HCT116 (cell line): ENCODE results near the gene AIRE. TPM values are rescaled to one million over a fixed set of nuclear protein-coding genes. Genes with fewer than 3 reads are reported as not detected.

Source experiments
- ATAC-seq: fragments of 200-7000 bp; cut with Tn5 transposase; 2 replicates; pipeline ENCODE4 v1.9.1; 2020; ENCODE audit warnings: mild to moderate bottlenecking, moderate library complexity
- BruUV-seq: library from RNA; stranded (reverse); fragments of 400-500 nt; replicated peaks from 2 replicates; lab custom pipeline; 2021; lab: Mats Ljungman, UMichigan
- CTCF ChIA-PET: fragments of 300-600 bp; sonication (Branson Sonifier 250); formaldehyde crosslinking; loops from one replicate; lab custom pipeline; 2021; ENCODE audit warnings: antibody characterized with exemption; lab: Charles Lee
- POLR2A ChIA-PET: fragments of 300-600, 350-600 bp; sonication (Branson Sonifier 250); formaldehyde crosslinking; loops from one replicate; lab custom pipeline; 2021; ENCODE audit warnings: antibody characterized with exemption; lab: Charles Lee
- RAD21 ChIA-PET, 2 experiments: fragments of 300-600 bp; sonication (Branson Sonifier 250); formaldehyde crosslinking; loops; one replicate each; lab custom pipeline; 2023; ENCODE audit warnings: low total read pairs in 2 of 2; ENCODE audit not compliant: uncharacterized antibody in 2 of 2, unreplicated experiment in 2 of 2, low non-redundant PET in 1 of 2; lab: Charles Lee
- DNase-seq: peaks from one replicate; pipeline ENCODE4 v3.0.0-alpha.2; 2010; ENCODE audit warnings: low read depth, low spot score
- H2AFZ ChIP-seq: fragments of 200-600 bp; shearing (Covaris generic), sonication (generic); 2 replicates; pipeline ENCODE4 v1.6.1; 2017; ENCODE audit warnings: low read depth, mixed run types, mixed read lengths, antibody characterized with exemption, low read length; ENCODE audit not compliant: poor library complexity, severe bottlenecking
- H3K27ac ChIP-seq: 2 replicates; pipeline ENCODE4 v1.5.1; 2012; ENCODE audit warnings: low read depth, low read length
- H3K27me3 ChIP-seq: fragments of 200-600 bp; sonication (generic); 2 replicates; pipeline ENCODE4 v1.6.1; 2016; ENCODE audit warnings: mixed run types, low read length, mixed read lengths; ENCODE audit not compliant: insufficient read depth
- H3K36me3 ChIP-seq, 2 experiments: fragments of 200-500 bp in 1 of 2; fragments of 200-600 bp in 1 of 2; sonication (Bioruptor generic) in 1 of 2; sonication (generic) in 1 of 2; 2 replicates each; pipeline versions ENCODE4 v1.5.1 to v1.6.1; 2014 to 2016; ENCODE audit warnings: low read length in 2 of 2, inconsistent platforms in 1 of 2, mixed read lengths in 1 of 2, mixed run types in 1 of 2; ENCODE audit not compliant: insufficient read depth in 2 of 2, control insufficient read depth in 1 of 2
- H3K4me1 ChIP-seq, 2 experiments: fragments of 200-600 bp in 1 of 2; sonication (generic) in 1 of 2; 2 replicates each; pipeline versions ENCODE4 v1.5.1 to v1.6.1; 2012 to 2017; ENCODE audit warnings: low read length in 2 of 2, inconsistent platforms in 1 of 2, mild to moderate bottlenecking in 1 of 2, mixed read lengths in 1 of 2, mixed run types in 1 of 2, moderate library complexity in 1 of 2; ENCODE audit not compliant: insufficient read depth in 2 of 2, control insufficient read depth in 1 of 2
- H3K4me2 ChIP-seq: fragments of 200-600 bp; sonication (generic); 2 replicates; pipeline ENCODE4 v1.6.1; 2017; ENCODE audit warnings: mixed run types, low read length, mixed read lengths
- H3K4me3 ChIP-seq, 2 experiments: fragments of 200-600 bp in 1 of 2; sonication (generic) in 1 of 2; replicated peaks in 1 of 2; 2 replicates each; pipeline ENCODE4 v1.5.1; 2011 to 2016; ENCODE audit warnings: low read length in 2 of 2, control low read depth in 1 of 2, low read depth in 1 of 2, mild to moderate bottlenecking in 1 of 2, mixed read lengths in 1 of 2, mixed run types in 1 of 2
- H3K79me2 ChIP-seq: fragments of 200-600 bp; sonication (generic); 2 replicates; pipeline ENCODE4 v1.6.1; 2017; ENCODE audit warnings: mild to moderate bottlenecking, mixed run types, low read length, moderate library complexity, mixed read lengths; ENCODE audit not compliant: insufficient read depth
- H3K9ac ChIP-seq: fragments of 200-600 bp; sonication (generic); 2 replicates; pipeline ENCODE4 v1.6.1; 2016; ENCODE audit warnings: low read length, mixed read lengths
- H3K9me2 ChIP-seq: fragments of 200-600 bp; sonication (generic), shearing (Covaris generic); 2 replicates; pipeline ENCODE4 v1.6.1; 2017; ENCODE audit warnings: mixed run types, mild to moderate bottlenecking, moderate library complexity; ENCODE audit not compliant: insufficient read depth
- H3K9me3 ChIP-seq, 2 experiments: fragments of 200-500 bp in 1 of 2; fragments of 200-600 bp in 1 of 2; sonication (Bioruptor generic) in 1 of 2; sonication (generic) in 1 of 2; 2 replicates each; pipeline ENCODE4 v1.6.1; 2014 to 2017; ENCODE audit warnings: low read length in 2 of 2, mixed read lengths in 2 of 2, inconsistent platforms in 1 of 2, low read depth in 1 of 2, mild to moderate bottlenecking in 1 of 2, mixed run types in 1 of 2, moderate library complexity in 1 of 2; ENCODE audit not compliant: control insufficient read depth in 1 of 2, insufficient read depth in 1 of 2
- H4K20me1 ChIP-seq: fragments of 200-600 bp; sonication (generic), shearing (Covaris generic); 2 replicates; pipeline ENCODE4 v1.6.1; 2017; ENCODE audit warnings: mixed run types, mild to moderate bottlenecking, moderate library complexity; ENCODE audit not compliant: insufficient read depth
- CEBPB ChIP-seq: IDR thresholded peaks from 2 replicates; pipeline ENCODE4 v1.6.1; 2012; ENCODE audit warnings: low read depth
- ELF1 ChIP-seq: IDR thresholded peaks from 2 replicates; pipeline ENCODE4 v1.6.1; 2012; ENCODE audit warnings: low read depth, borderline replicate concordance
- EZH2 ChIP-seq: fragments of 200-600 bp; sonication (generic); IDR thresholded peaks from 2 replicates; pipeline ENCODE4 v1.6.1; 2017; ENCODE audit warnings: antibody characterized with exemption, mixed run types
- EZH2phosphoT487 ChIP-seq: fragments of 200-600 bp; IDR thresholded peaks from 2 replicates; pipeline ENCODE4 v1.6.1; 2018; ENCODE audit warnings: antibody characterized with exemption, borderline replicate concordance
- FOSL1 ChIP-seq: IDR thresholded peaks from 2 replicates; pipeline ENCODE4 v1.6.1; 2012; ENCODE audit warnings: low read depth
- POLR2A ChIP-seq: IDR thresholded peaks from 2 replicates; pipeline ENCODE4 v1.7.0; 2011; ENCODE audit warnings: borderline replicate concordance; ENCODE audit not compliant: insufficient read depth, insufficient read length; ENCODE audit errors: extremely low read depth
- POLR2AphosphoS5 ChIP-seq: IDR thresholded peaks from 2 replicates; pipeline ENCODE4 v1.6.1; 2011; ENCODE audit warnings: mild to moderate bottlenecking, low read depth, low read length, moderate library complexity
- RAD21 ChIP-seq: IDR thresholded peaks from 2 replicates; pipeline ENCODE4 v1.6.1; 2012; ENCODE audit warnings: low read depth, mild to moderate bottlenecking
- REST ChIP-seq: IDR thresholded peaks from 2 replicates; pipeline ENCODE4 v1.6.1; 2012; ENCODE audit warnings: low read depth
- SIN3A ChIP-seq: IDR thresholded peaks from 2 replicates; pipeline ENCODE4 v1.6.1; 2012; ENCODE audit warnings: low read depth
- YY1 ChIP-seq: IDR thresholded peaks from 2 replicates; pipeline ENCODE4 v1.6.1; 2011; ENCODE audit warnings: low read length, low read depth, moderate library complexity, mild to moderate bottlenecking; ENCODE audit not compliant: insufficient replicate concordance; ENCODE audit errors: extremely low read depth
- intact Hi-C: fragments of 100-400 bp; cut with micrococcal nuclease; formaldehyde crosslinking; loops from 2 replicates; pipeline ENCODE4 v1.10.0; 2022
- total RNA-seq: library from RNA; stranded (reverse); gene quantifications from one replicate; pipeline ENCODE4 v1.2.1, GENCODE V29; 2021; ENCODE audit not compliant: unreplicated experiment
- TF ChIP-seq, protein P1 (sequence below): IDR thresholded peaks from 2 replicates; pipeline ENCODE4 v1.6.1; 2012
- TF ChIP-seq, protein P2 (sequence below), 3 experiments: fragments of 200-600 bp in 1 of 3; sonication (generic) in 1 of 3; IDR thresholded peaks in 2 of 3; conservative IDR thresholded peaks in 1 of 3; 2 replicates each; pipeline ENCODE4 v1.5.1; 2012 to 2017; ENCODE audit warnings: low read depth in 2 of 3, low read length in 2 of 3, antibody characterized with exemption in 1 of 3, borderline replicate concordance in 1 of 3, control low read depth in 1 of 3, mild to moderate bottlenecking in 1 of 3, mixed read lengths in 1 of 3, mixed run types in 1 of 3, moderate library complexity in 1 of 3; ENCODE audit not compliant: insufficient read depth in 1 of 3
- TF ChIP-seq, protein P3 (sequence below): IDR thresholded peaks from 2 replicates; pipeline ENCODE4 v1.6.1; 2012

Gene AIRE
- total RNA-seq, 1 experiment from 2014 or later: not detected

DNA sequence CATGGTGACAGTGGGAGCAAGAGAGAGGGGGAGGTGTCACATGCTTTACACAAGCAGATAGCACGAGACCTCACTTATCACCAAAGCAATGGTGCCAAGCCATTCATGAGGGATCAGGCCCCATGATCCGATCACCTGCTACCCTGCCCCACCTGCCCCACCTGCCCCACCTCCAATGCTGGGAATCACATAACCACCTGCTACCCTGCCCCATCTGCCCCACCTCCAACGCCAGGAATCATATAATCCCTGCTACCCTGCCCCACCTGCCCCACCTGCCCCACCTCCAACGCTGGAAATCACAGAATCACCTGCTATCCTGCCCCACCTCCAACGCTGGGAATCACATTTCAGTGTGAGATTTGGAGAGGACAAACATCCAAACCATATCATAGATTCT lies 10.6 kb upstream of the AIRE start:
- Histone ChIP-seq H3K36me3 (no peaks in the 10 kb centered on the region), H3K9ac (no peak overlapping the region), H3K9me2 (no peaks in the 10 kb centered on the region), H3K4me1 (no peaks in the 10 kb centered on the region), H3K4me2 (no peak overlapping the region), H3K4me3 (no peak overlapping the region), H3K9me3 (no peaks in the 10 kb centered on the region), H4K20me1 (no peaks in the 10 kb centered on the region), H3K79me2 (no peaks in the 10 kb centered on the region), H3K27ac (no peak overlapping the region), H3K27me3 (no peaks in the 10 kb centered on the region), H2AFZ (no peak overlapping the region)
- intact Hi-C loops: no loop called here
- ATAC-seq: no peak
- DNase-seq: no peak
- no TSS peak for BruUV-seq
- TF ChIP-seq EZH2phosphoT487 (no peak), EZH2 (no peak)
- ChIA-PET CTCF (no interaction called here), RAD21 (no interaction called here), POLR2A (no interaction called here)

GRCh38 chr21:44279354-44280260 lies 6.1 kb upstream of the AIRE start:
- no peak overlapping the region for H3K4me3 ChIP-seq
- CTCF ChIA-PET: no interaction called here
- H3K4me2 ChIP-seq: no peak overlapping the region
- H3K9me3 ChIP-seq: no peaks in the 10 kb centered on the region
- H4K20me1 ChIP-seq: no peaks in the 10 kb centered on the region
- no peaks in the 10 kb centered on the region for H3K4me1 ChIP-seq
- no peaks in the 10 kb centered on the region for H3K36me3 ChIP-seq
- BruUV-seq: no TSS peak
- intact Hi-C loops: no loop called here
- no peaks in the 10 kb centered on the region for H3K79me2 ChIP-seq
- H3K9me2 ChIP-seq: no peaks in the 10 kb centered on the region
- H3K9ac ChIP-seq: no peak overlapping the region
- RAD21 ChIA-PET: no interaction called here
- no peak for ATAC-seq
- no peaks in the 10 kb centered on the region for H3K27me3 ChIP-seq
- POLR2A ChIA-PET: no interaction called here
- H2AFZ ChIP-seq: no peak overlapping the region
- DNase-seq: no peak
- H3K27ac ChIP-seq: no peak overlapping the region
- TF ChIP-seq ELF1 (no peak), REST (no peak), FOSL1 (no peak), POLR2AphosphoS5 (no peak), CEBPB (no peak), SIN3A (no peak), EZH2 (no peak), RAD21 (no peak), POLR2A (no peak), YY1 (no peak)
- TF ChIP-seq, protein P1, sequence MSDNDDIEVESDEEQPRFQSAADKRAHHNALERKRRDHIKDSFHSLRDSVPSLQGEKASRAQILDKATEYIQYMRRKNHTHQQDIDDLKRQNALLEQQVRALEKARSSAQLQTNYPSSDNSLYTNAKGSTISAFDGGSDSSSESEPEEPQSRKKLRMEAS: no peak
- TF ChIP-seq, protein P2, sequence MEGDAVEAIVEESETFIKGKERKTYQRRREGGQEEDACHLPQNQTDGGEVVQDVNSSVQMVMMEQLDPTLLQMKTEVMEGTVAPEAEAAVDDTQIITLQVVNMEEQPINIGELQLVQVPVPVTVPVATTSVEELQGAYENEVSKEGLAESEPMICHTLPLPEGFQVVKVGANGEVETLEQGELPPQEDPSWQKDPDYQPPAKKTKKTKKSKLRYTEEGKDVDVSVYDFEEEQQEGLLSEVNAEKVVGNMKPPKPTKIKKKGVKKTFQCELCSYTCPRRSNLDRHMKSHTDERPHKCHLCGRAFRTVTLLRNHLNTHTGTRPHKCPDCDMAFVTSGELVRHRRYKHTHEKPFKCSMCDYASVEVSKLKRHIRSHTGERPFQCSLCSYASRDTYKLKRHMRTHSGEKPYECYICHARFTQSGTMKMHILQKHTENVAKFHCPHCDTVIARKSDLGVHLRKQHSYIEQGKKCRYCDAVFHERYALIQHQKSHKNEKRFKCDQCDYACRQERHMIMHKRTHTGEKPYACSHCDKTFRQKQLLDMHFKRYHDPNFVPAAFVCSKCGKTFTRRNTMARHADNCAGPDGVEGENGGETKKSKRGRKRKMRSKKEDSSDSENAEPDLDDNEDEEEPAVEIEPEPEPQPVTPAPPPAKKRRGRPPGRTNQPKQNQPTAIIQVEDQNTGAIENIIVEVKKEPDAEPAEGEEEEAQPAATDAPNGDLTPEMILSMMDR (IDR thresholded peaks at IDR 0.05 in 2 of 3, conservative IDR thresholded peaks at IDR 0.05 in 1 of 3; ENCODE audit: borderline replicate concordance in 1 of 3, insufficient read depth in 1 of 3, low read depth in 2 of 3, low read length in 2 of 3): no peak
- TF ChIP-seq, protein P3, sequence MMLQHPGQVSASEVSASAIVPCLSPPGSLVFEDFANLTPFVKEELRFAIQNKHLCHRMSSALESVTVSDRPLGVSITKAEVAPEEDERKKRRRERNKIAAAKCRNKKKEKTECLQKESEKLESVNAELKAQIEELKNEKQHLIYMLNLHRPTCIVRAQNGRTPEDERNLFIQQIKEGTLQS: no peak
